HEK293T (cell line): ENCODE measurements around the gene CASP9.
"Not testable (repeated sequence)": the region's sequence is repeated elsewhere in the genome, so short reads cannot be mapped to it uniquely, and the experiment has no call there.

Source experiments
- BHLHE40 ChIP-seq: fragments of 450-650 bp; IDR thresholded peaks from 2 replicates; pipeline ENCODE4 v1.6.1; 2016; ENCODE audit warnings: mild to moderate bottlenecking, moderate library complexity, borderline replicate concordance
- LEF1 ChIP-seq: fragments of 450-650 bp; IDR thresholded peaks from 2 replicates; pipeline ENCODE4 v1.6.1; 2017; ENCODE audit warnings: mild to moderate bottlenecking, borderline replicate concordance
- SP1 ChIP-seq: fragments of 450-650 bp; IDR thresholded peaks from 2 replicates; pipeline ENCODE4 v1.6.1; 2017

- TF ChIP-seq SP1, LEF1, BHLHE40: not testable (repeated sequence)
Observed at GRCh38 chr1:15466955-15467625, 56.9 kb downstream of the CASP9 start.
